ENCODE results near the gene DAB1. TPM values are rescaled to one million over a fixed set of nuclear protein-coding genes. Genes with fewer than 3 reads are reported as not detected.

The DAB1 gene
- polyA plus RNA-seq, 3 donors: not detected

- H3K9me3 ChIP-seq (replicated peaks in 1 of 2; ENCODE audit: control insufficient read depth in 1 of 2, insufficient read depth in 1 of 2, low read length in 2 of 2): no peaks in the 10 kb centered on the region
- no peak overlapping the region for H3K4me3 Mint-ChIP-seq
- H3K27ac Mint-ChIP-seq: no peak overlapping the region
Observed at GRCh38 chr1:57357462-57357861, 66.4 kb downstream of the DAB1 start.

DNA sequence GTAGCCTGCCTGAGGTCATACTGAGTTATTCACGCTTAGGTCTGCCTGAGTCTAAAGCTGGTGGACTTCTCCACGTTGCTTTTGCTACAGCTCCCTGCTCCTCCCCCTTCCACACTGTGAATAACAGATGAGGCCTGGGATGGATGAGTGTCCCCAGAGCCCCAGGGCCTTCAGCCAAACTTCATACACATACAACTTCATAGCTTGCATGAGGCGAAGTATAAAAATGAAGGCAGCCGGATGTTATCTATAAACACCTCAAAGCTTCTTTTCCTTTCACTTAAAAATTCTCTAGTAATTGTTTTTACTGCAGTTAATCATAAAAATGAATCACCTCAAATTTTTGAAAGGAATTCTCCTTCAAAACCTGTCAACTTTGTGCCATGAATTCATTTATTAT is 70.2 kb downstream of the DAB1 start:
- WGBS (ENCODE audit: insufficient coverage): 92% methylated on average over 2 of the region's 4 CpGs
- no peaks in the 10 kb centered on the region for H3K27me3 ChIP-seq (ENCODE audit: control insufficient read depth in 2 of 2, insufficient read depth in 2 of 2, low read length in 2 of 2)
- no peak overlapping the region for H3K4me2 ChIP-seq (replicated peaks; ENCODE audit: extremely low read depth, low read length, poor library complexity, severe bottlenecking)
- H3K27ac ChIP-seq (ENCODE audit: low read depth in 1 of 2, low read length in 2 of 2): no peak overlapping the region
- no peaks in the 10 kb centered on the region for H3K36me3 ChIP-seq (replicated peaks in 1 of 2; ENCODE audit: control insufficient read depth in 1 of 2, insufficient read depth in 2 of 2, low read length in 2 of 2)
- H4K20me1 ChIP-seq (ENCODE audit: insufficient read depth, low read length): no peaks in the 10 kb centered on the region
- Mint-ChIP-seq H3K36me3 (no peaks in the 10 kb centered on the region), H3K27ac (no peak overlapping the region), H3K4me3 (no peak overlapping the region), H3K4me1 (no peaks in the 10 kb centered on the region), H3K9me3 (peaks cover 3 to 9% (median 5%) of the 10 kb centered on the region in 7 donors), H3K27me3 (ENCODE audit: low read depth in 3 of 3) (peaks cover 0 to 2% (median 0%) of the 10 kb centered on the region in 3 donors)
- H3K9ac ChIP-seq (ENCODE audit: insufficient read depth, low read length, poor library complexity, severe bottlenecking): no peak overlapping the region
- no peak for DNase-seq
- no peak for TF ChIP-seq CTCF (IDR thresholded peaks at IDR 0.05)
- H2AFZ ChIP-seq (ENCODE audit: insufficient read depth, low read depth, low read length, poor library complexity, severe bottlenecking): no peak overlapping the region
- intact Hi-C loops (cut with micrococcal nuclease): no loop called here
- no peaks in the 10 kb centered on the region for H3K9me3 ChIP-seq (replicated peaks in 1 of 2; ENCODE audit: control insufficient read depth in 1 of 2, insufficient read depth in 1 of 2, low read length in 2 of 2)
- no peaks in the 10 kb centered on the region for H3K79me2 ChIP-seq (ENCODE audit: insufficient read depth, low read length)
- H3K4me1 ChIP-seq (ENCODE audit: control insufficient read depth in 1 of 2, insufficient read depth in 2 of 2, low read length in 2 of 2): no peaks in the 10 kb centered on the region
- H3K4me3 ChIP-seq (replicated peaks in 1 of 3; ENCODE audit: low read depth in 2 of 3, low read length in 3 of 3): no peak overlapping the region

More at GRCh38 chr1:57357462-57357861, 66.4 kb downstream of the DAB1 start:
- H3K27me3 ChIP-seq (ENCODE audit: control insufficient read depth in 2 of 2, insufficient read depth in 2 of 2, low read length in 2 of 2): no peaks in the 10 kb centered on the region
- no peaks in the 10 kb centered on the region for H3K79me2 ChIP-seq (ENCODE audit: insufficient read depth, low read length)
- DNase-seq: no peak
- Mint-ChIP-seq H3K9me3 (peaks cover 3 to 10% (median 6%) of the 10 kb centered on the region in 7 donors), H3K4me1 (no peaks in the 10 kb centered on the region), H3K27me3 (ENCODE audit: low read depth in 3 of 3) (peaks cover 0 to 2% (median 0%) of the 10 kb centered on the region in 3 donors), H3K36me3 (no peaks in the 10 kb centered on the region)
- no peak overlapping the region for H2AFZ ChIP-seq (ENCODE audit: insufficient read depth, low read depth, low read length, poor library complexity, severe bottlenecking)
- H4K20me1 ChIP-seq (ENCODE audit: insufficient read depth, low read length): no peaks in the 10 kb centered on the region
- H3K4me1 ChIP-seq (ENCODE audit: control insufficient read depth in 1 of 2, insufficient read depth in 2 of 2, low read length in 2 of 2): no peaks in the 10 kb centered on the region
- H3K4me3 ChIP-seq (replicated peaks in 1 of 3; ENCODE audit: low read depth in 2 of 3, low read length in 3 of 3): no peak overlapping the region
- WGBS (ENCODE audit: insufficient coverage): no CpG with 5 or more reads among the region's 3 CpGs
- H3K4me2 ChIP-seq (replicated peaks; ENCODE audit: extremely low read depth, low read length, poor library complexity, severe bottlenecking): no peak overlapping the region
- no peak for TF ChIP-seq CTCF (IDR thresholded peaks at IDR 0.05)
- no peak overlapping the region for H3K27ac ChIP-seq (ENCODE audit: low read depth in 1 of 2, low read length in 2 of 2)
- no peaks in the 10 kb centered on the region for H3K36me3 ChIP-seq (replicated peaks in 1 of 2; ENCODE audit: control insufficient read depth in 1 of 2, insufficient read depth in 2 of 2, low read length in 2 of 2)
- no peak overlapping the region for H3K9ac ChIP-seq (ENCODE audit: insufficient read depth, low read length, poor library complexity, severe bottlenecking)
- intact Hi-C loops (cut with micrococcal nuclease): no loop called here

Data from CD14-positive monocyte (primary cell).